WTC11 (cell line): Measurements from ENCODE around the gene POU4F1. TPM values are rescaled to one million over a fixed set of nuclear protein-coding genes. Genes with fewer than 3 reads are reported as not detected.

ENCODE experiments used
- ATAC-seq: fragments of 200-7000 bp; cut with Tn5 transposase; 2 replicates; pipeline ENCODE4 v1.10.0; 2021; ENCODE audit warnings: mild to moderate bottlenecking, moderate library complexity
- CTCF ChIA-PET: fragments of 300-600 bp; sonication (Branson Sonifier 250); formaldehyde crosslinking; loops from one replicate; lab custom pipeline; 2021; ENCODE audit warnings: antibody characterized with exemption; lab: Charles Lee
- POLR2A ChIA-PET: fragments of 350-600 bp; sonication (Branson Sonifier 250); formaldehyde crosslinking; loops from one replicate; lab custom pipeline; 2021; ENCODE audit warnings: antibody characterized with exemption; lab: Charles Lee
- DNase-seq: peaks from one replicate; pipeline ENCODE4 v3.0.0; 2021; ENCODE audit warnings: low spot score
- H3K27ac Mint-ChIP-seq: 2 replicates; pipeline ENCODE4 v1.8.0; 2021; ENCODE audit warnings: mixed read lengths
- H3K27me3 Mint-ChIP-seq: 2 replicates; pipeline ENCODE4 v1.8.0; 2021; ENCODE audit warnings: low read depth, mild to moderate bottlenecking, moderate library complexity, mixed read lengths
- H3K36me3 Mint-ChIP-seq: 2 replicates; pipeline ENCODE4 v1.8.0; 2021; ENCODE audit warnings: mixed read lengths
- H3K4me1 Mint-ChIP-seq: 2 replicates; pipeline ENCODE4 v1.8.0; 2022; ENCODE audit warnings: mixed read lengths
- H3K4me3 Mint-ChIP-seq: 2 replicates; pipeline ENCODE4 v1.8.0; 2021; ENCODE audit warnings: mild to moderate bottlenecking, moderate library complexity, mixed read lengths
- H3K9me3 Mint-ChIP-seq: 2 replicates; pipeline ENCODE4 v1.8.0; 2021; ENCODE audit warnings: mixed read lengths
- FOXP4 ChIP-seq: sonication (generic); formaldehyde crosslinking; IDR thresholded peaks from 2 replicates; pipeline ENCODE4 v1.8.0; 2022; ENCODE audit warnings: mild to moderate bottlenecking, missing genetic modification reagents
- GRHL2 ChIP-seq: fragments of 250-450 bp; sonication (Bioruptor Pico); IDR thresholded peaks from 2 replicates; pipeline ENCODE4 v1.8.0; 2022; ENCODE audit warnings: mild to moderate bottlenecking, moderate library complexity; ENCODE audit not compliant: insufficient replicate concordance, severe bottlenecking
- IRF2 ChIP-seq: sonication (generic); formaldehyde crosslinking; IDR thresholded peaks from 2 replicates; pipeline ENCODE4 v1.8.0; 2022; ENCODE audit warnings: low read depth, missing genetic modification reagents, borderline replicate concordance
- MAX ChIP-seq: sonication (generic); formaldehyde crosslinking; IDR thresholded peaks from 2 replicates; pipeline ENCODE4 v1.8.0; 2022; ENCODE audit warnings: mild to moderate bottlenecking, missing genetic modification reagents
- TEAD4 ChIP-seq: sonication (generic); formaldehyde crosslinking; IDR thresholded peaks from 2 replicates; pipeline ENCODE4 v1.8.0; 2022; ENCODE audit warnings: mild to moderate bottlenecking, missing genetic modification reagents
- ZBTB21 ChIP-seq: sonication (generic); formaldehyde crosslinking; IDR thresholded peaks from 2 replicates; pipeline ENCODE4 v1.8.1; 2023; ENCODE audit warnings: mild to moderate bottlenecking, missing genetic modification reagents, borderline replicate concordance
- ZNF416 ChIP-seq: fragments of 250-450 bp; sonication (Bioruptor Pico); IDR thresholded peaks from 2 replicates; pipeline ENCODE4 v1.9.0; 2021; ENCODE audit warnings: mild to moderate bottlenecking, inconsistent platforms
- ZNF423 ChIP-seq: fragments of 250-450 bp; sonication (Bioruptor Pico); IDR thresholded peaks from 2 replicates; pipeline ENCODE4 v2.1.2; 2022; ENCODE audit warnings: mild to moderate bottlenecking, moderate library complexity
- total RNA-seq: library from RNA; stranded (reverse); gene quantifications from 3 replicates; pipeline ENCODE4 v1.2.3, GENCODE V29; 2021
- TF ChIP-seq, protein P1 (sequence below): sonication (generic); formaldehyde crosslinking; IDR thresholded peaks from 2 replicates; pipeline ENCODE4 v1.8.0; 2023; ENCODE audit warnings: missing genetic modification reagents
- TF ChIP-seq, protein P2 (sequence below): sonication (generic); formaldehyde crosslinking; IDR thresholded peaks from 2 replicates; pipeline ENCODE4 v1.8.1; 2022; ENCODE audit warnings: low read depth, mild to moderate bottlenecking, moderate library complexity, missing genetic modification reagents, borderline replicate concordance
- TF ChIP-seq, protein P3 (sequence below): sonication (generic); formaldehyde crosslinking; IDR thresholded peaks from 2 replicates; pipeline ENCODE4 v1.8.0; 2023; ENCODE audit warnings: missing genetic modification reagents, mild to moderate bottlenecking, borderline replicate concordance

Gene POU4F1
- total RNA-seq, 1 experiment from 2014 or later = 0.26 TPM

DNA sequence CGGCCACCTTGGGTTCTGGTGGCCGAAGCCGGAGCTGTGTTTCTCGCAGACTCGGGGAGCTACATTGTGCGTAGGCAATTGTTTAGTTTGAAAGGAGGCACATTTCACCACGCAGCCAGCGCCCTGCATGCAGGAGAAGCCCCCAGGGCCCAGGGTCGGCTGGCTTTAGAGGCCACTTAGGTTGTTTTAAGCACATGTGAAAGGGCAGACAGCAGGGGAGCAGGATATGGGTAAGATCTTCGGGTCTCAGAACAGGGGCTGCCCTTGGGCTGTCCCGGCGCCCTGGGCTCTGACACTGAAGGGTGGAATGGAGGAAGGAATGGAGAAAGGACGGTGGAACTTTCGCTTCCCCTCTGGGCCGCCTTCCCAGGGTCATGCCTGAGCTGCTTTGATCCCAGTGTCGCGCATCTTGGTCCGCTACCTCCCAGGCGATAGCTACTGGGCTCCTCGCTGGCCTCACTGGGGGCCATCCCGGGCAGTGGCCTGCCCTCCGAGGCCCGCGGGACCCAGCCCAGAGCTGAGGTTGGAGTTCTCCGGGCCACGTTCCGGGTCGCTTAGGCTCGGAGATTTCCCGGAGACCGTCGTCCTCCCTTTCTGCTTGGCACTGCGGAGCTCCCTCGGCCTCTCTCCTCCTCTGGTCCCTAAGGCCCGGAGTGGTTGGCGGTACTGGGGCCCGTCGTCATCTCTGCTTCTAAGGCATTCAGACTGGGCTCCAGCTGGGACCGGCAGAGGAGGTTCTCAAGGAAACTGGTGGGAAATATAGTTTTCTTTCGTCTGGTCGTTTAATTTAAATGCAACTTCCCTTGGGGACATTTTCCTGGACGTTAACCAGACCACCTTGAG, 4.3 kb upstream of the POU4F1 start:
- H3K4me3 Mint-ChIP-seq = peak overlapping the region; percentile 73
- peaks cover 55% of the 10 kb centered on the region for H3K4me1 Mint-ChIP-seq
- H3K36me3 Mint-ChIP-seq = no peaks in the 10 kb centered on the region
- ATAC-seq = peak; percentile 39
- TF ChIP-seq, protein P1, sequence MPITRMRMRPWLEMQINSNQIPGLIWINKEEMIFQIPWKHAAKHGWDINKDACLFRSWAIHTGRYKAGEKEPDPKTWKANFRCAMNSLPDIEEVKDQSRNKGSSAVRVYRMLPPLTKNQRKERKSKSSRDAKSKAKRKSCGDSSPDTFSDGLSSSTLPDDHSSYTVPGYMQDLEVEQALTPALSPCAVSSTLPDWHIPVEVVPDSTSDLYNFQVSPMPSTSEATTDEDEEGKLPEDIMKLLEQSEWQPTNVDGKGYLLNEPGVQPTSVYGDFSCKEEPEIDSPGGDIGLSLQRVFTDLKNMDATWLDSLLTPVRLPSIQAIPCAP (CRISPR knock-in tag) = no peak
- TF ChIP-seq ZBTB21 = 0 out of 2 replicates have a peak, but pooled peaks have one; percentile 15
- TF ChIP-seq FOXP4 = no peak
- TF ChIP-seq, protein P2, sequence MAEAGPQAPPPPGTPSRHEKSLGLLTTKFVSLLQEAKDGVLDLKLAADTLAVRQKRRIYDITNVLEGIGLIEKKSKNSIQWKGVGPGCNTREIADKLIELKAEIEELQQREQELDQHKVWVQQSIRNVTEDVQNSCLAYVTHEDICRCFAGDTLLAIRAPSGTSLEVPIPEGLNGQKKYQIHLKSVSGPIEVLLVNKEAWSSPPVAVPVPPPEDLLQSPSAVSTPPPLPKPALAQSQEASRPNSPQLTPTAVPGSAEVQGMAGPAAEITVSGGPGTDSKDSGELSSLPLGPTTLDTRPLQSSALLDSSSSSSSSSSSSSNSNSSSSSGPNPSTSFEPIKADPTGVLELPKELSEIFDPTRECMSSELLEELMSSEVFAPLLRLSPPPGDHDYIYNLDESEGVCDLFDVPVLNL (CRISPR knock-in tag) = no peak
- 0 out of 2 replicates have a peak, but pooled peaks have one; percentile 21 for TF ChIP-seq MAX (CRISPR knock-in tag)
- ChIA-PET POLR2A (no interaction called here), CTCF (interaction anchor here (0.6 to 3.2 kb wide), 5 partner anchors 21 to 470 kb away, joined by 3 to 22 read pairs (median 4); no protein-coding TSS in a partner anchor)
- H3K9me3 Mint-ChIP-seq = no peaks in the 10 kb centered on the region
- peaks cover 100% of the 10 kb centered on the region for H3K27me3 Mint-ChIP-seq
- peak; percentile 50 for DNase-seq
- H3K27ac Mint-ChIP-seq = no peak overlapping the region

GRCh38 chr13:78606471-78607408, 3.4 kb upstream of the POU4F1 start:
- Mint-ChIP-seq H3K9me3 (no peaks in the 10 kb centered on the region), H3K27ac (no peak overlapping the region), H3K4me3 (peak overlapping the region; percentile 73), H3K4me1 (peaks cover 60% of the 10 kb centered on the region), H3K27me3 (peaks cover 97% of the 10 kb centered on the region), H3K36me3 (no peaks in the 10 kb centered on the region)
- TF ChIP-seq ZNF416 = no peak
- TF ChIP-seq GRHL2 = no peak
- TF ChIP-seq, protein P3, sequence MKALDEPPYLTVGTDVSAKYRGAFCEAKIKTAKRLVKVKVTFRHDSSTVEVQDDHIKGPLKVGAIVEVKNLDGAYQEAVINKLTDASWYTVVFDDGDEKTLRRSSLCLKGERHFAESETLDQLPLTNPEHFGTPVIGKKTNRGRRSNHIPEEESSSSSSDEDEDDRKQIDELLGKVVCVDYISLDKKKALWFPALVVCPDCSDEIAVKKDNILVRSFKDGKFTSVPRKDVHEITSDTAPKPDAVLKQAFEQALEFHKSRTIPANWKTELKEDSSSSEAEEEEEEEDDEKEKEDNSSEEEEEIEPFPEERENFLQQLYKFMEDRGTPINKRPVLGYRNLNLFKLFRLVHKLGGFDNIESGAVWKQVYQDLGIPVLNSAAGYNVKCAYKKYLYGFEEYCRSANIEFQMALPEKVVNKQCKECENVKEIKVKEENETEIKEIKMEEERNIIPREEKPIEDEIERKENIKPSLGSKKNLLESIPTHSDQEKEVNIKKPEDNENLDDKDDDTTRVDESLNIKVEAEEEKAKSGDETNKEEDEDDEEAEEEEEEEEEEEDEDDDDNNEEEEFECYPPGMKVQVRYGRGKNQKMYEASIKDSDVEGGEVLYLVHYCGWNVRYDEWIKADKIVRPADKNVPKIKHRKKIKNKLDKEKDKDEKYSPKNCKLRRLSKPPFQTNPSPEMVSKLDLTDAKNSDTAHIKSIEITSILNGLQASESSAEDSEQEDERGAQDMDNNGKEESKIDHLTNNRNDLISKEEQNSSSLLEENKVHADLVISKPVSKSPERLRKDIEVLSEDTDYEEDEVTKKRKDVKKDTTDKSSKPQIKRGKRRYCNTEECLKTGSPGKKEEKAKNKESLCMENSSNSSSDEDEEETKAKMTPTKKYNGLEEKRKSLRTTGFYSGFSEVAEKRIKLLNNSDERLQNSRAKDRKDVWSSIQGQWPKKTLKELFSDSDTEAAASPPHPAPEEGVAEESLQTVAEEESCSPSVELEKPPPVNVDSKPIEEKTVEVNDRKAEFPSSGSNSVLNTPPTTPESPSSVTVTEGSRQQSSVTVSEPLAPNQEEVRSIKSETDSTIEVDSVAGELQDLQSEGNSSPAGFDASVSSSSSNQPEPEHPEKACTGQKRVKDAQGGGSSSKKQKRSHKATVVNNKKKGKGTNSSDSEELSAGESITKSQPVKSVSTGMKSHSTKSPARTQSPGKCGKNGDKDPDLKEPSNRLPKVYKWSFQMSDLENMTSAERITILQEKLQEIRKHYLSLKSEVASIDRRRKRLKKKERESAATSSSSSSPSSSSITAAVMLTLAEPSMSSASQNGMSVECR = 0 out of 2 replicates have a peak, but pooled peaks have one; percentile 27
- TF ChIP-seq TEAD4 (CRISPR knock-in tag) = no peak
- TF ChIP-seq ZNF423 (CRISPR knock-in tag) = no peak
- no peak for TF ChIP-seq IRF2 (CRISPR knock-in tag)
- ChIA-PET POLR2A (interaction anchor here (0.6 kb wide), 1 partner anchor 291 kb away, joined by 3 read pairs; no protein-coding TSS in a partner anchor), CTCF (interaction anchor here (0.7 to 5.0 kb wide), 3 partner anchors 20 to 469 kb away, joined by 3 to 34 read pairs (median 4); no protein-coding TSS in a partner anchor)
- peak; percentile 21 for DNase-seq
- no peak; the same call in 1 of the 2 replicates for ATAC-seq
